ENCODE data around the gene ST7. TPM values are rescaled to one million over a fixed set of nuclear protein-coding genes. Genes with fewer than 3 reads are reported as not detected.
A peak's percentile ranks its signal among the peaks of the same experiment; 100 is the strongest.

Gene ST7
- total RNA-seq, 2 experiments from 2014 or later = 9.6 to 10.7 TPM

- Histone ChIP-seq H2AFZ (ENCODE audit: low read length) (no peak overlapping the region), H3K4me3 (ENCODE audit: low read depth, low read length, poor library complexity, severe bottlenecking) (no peak overlapping the region), H3K9me2 (ENCODE audit: insufficient read depth, low read length) (no peaks in the 10 kb centered on the region), H4K20me1 (ENCODE audit: insufficient read depth, low read length) (peaks cover 11% of the 10 kb centered on the region; the same call in 1 of the 2 replicates), H3K27ac (ENCODE audit: low read depth, low read length, poor library complexity, severe bottlenecking) (no peak overlapping the region), H3K4me1 (ENCODE audit: insufficient read depth, low read length, poor library complexity, severe bottlenecking) (no peaks in the 10 kb centered on the region), H3K4me2 (ENCODE audit: low read length) (no peak overlapping the region), H3K9me3 (ENCODE audit: low read length) (no peaks in the 10 kb centered on the region), H3K79me2 (ENCODE audit: insufficient read depth, low read depth, low read length) (no peaks in the 10 kb centered on the region), H3K36me3 (ENCODE audit: insufficient read depth, low read length) (no peaks in the 10 kb centered on the region)
- ChIA-PET POLR2A (interaction anchor here (1.0 kb wide), 1 partner anchor 268 kb away, joined by 3 read pairs; no protein-coding TSS in a partner anchor), CTCF (ENCODE audit: unreplicated experiment) (no interaction called here)
- intact Hi-C loops (cut with micrococcal nuclease; ENCODE audit: unreplicated experiment) = no loop called here
- TF ChIP-seq EZH2phosphoT487 (IDR thresholded peaks at IDR 0.05; ENCODE audit: borderline replicate concordance, low read depth, low read length) = no peak
- TF ChIP-seq, protein P1, sequence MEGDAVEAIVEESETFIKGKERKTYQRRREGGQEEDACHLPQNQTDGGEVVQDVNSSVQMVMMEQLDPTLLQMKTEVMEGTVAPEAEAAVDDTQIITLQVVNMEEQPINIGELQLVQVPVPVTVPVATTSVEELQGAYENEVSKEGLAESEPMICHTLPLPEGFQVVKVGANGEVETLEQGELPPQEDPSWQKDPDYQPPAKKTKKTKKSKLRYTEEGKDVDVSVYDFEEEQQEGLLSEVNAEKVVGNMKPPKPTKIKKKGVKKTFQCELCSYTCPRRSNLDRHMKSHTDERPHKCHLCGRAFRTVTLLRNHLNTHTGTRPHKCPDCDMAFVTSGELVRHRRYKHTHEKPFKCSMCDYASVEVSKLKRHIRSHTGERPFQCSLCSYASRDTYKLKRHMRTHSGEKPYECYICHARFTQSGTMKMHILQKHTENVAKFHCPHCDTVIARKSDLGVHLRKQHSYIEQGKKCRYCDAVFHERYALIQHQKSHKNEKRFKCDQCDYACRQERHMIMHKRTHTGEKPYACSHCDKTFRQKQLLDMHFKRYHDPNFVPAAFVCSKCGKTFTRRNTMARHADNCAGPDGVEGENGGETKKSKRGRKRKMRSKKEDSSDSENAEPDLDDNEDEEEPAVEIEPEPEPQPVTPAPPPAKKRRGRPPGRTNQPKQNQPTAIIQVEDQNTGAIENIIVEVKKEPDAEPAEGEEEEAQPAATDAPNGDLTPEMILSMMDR (conservative IDR thresholded peaks at IDR 0.05; ENCODE audit: low read length) = peak; percentile 91
- no TSS peak for BruUV-seq (replicated peaks)
- peak; percentile 40 for DNase-seq (ENCODE audit: low spot score)
Measured at GRCh38 chr7:116984917-116985316, 31.6 kb downstream of the ST7 start.

DNA sequence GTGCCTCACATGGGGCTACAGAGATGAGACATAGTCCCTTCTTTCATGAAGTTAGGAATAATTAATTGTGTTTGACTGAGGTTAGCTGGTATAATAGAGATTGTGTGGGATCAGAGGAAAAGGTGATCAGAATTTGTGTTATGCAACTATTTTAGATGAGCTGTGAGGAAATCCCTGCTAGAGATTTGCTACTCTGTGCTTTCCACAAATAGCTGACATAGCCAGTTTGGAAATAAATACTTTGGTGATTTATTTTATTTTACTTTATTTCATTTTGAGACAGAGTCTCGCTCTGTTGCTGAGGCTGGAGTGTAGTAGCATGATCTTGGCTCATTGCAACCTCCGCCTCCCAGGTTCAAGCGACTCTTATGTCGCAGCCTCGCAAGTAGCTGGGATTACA is 32.3 kb downstream of the ST7 start:
- BruUV-seq (replicated peaks) = no TSS peak
- Histone ChIP-seq H3K27ac (ENCODE audit: low read depth, low read length, poor library complexity, severe bottlenecking) (no peak overlapping the region), H3K9me3 (ENCODE audit: low read length) (no peaks in the 10 kb centered on the region), H2AFZ (ENCODE audit: low read length) (no peak overlapping the region), H3K9me2 (ENCODE audit: insufficient read depth, low read length) (no peaks in the 10 kb centered on the region), H3K4me3 (ENCODE audit: low read depth, low read length, poor library complexity, severe bottlenecking) (no peak overlapping the region), H3K36me3 (ENCODE audit: insufficient read depth, low read length) (no peaks in the 10 kb centered on the region), H3K4me1 (ENCODE audit: insufficient read depth, low read length, poor library complexity, severe bottlenecking) (no peaks in the 10 kb centered on the region), H4K20me1 (ENCODE audit: insufficient read depth, low read length) (peaks cover 11% of the 10 kb centered on the region; the same call in 1 of the 2 replicates), H3K79me2 (ENCODE audit: insufficient read depth, low read depth, low read length) (no peaks in the 10 kb centered on the region), H3K4me2 (ENCODE audit: low read length) (no peak overlapping the region)
- ChIA-PET CTCF (ENCODE audit: unreplicated experiment) (no interaction called here), POLR2A (interaction anchor here (1.0 kb wide), 1 partner anchor 268 kb away, joined by 3 read pairs; no protein-coding TSS in a partner anchor)
- DNase-seq (ENCODE audit: low spot score) = no peak
- intact Hi-C loops (cut with micrococcal nuclease; ENCODE audit: unreplicated experiment) = no loop called here
- TF ChIP-seq EZH2phosphoT487 (IDR thresholded peaks at IDR 0.05; ENCODE audit: borderline replicate concordance, low read depth, low read length) = no peak
- TF ChIP-seq, protein P1 (conservative IDR thresholded peaks at IDR 0.05; ENCODE audit: low read length) = no peak

Measured in OCI-LY7 (cell line).